Measurements from ENCODE around the gene GPS1. TPM values are rescaled to one million over a fixed set of nuclear protein-coding genes. Genes with fewer than 3 reads are reported as not detected.

GPS1 gene
- total RNA-seq, 1 donor from 2014 or later: 102 TPM

DNA sequence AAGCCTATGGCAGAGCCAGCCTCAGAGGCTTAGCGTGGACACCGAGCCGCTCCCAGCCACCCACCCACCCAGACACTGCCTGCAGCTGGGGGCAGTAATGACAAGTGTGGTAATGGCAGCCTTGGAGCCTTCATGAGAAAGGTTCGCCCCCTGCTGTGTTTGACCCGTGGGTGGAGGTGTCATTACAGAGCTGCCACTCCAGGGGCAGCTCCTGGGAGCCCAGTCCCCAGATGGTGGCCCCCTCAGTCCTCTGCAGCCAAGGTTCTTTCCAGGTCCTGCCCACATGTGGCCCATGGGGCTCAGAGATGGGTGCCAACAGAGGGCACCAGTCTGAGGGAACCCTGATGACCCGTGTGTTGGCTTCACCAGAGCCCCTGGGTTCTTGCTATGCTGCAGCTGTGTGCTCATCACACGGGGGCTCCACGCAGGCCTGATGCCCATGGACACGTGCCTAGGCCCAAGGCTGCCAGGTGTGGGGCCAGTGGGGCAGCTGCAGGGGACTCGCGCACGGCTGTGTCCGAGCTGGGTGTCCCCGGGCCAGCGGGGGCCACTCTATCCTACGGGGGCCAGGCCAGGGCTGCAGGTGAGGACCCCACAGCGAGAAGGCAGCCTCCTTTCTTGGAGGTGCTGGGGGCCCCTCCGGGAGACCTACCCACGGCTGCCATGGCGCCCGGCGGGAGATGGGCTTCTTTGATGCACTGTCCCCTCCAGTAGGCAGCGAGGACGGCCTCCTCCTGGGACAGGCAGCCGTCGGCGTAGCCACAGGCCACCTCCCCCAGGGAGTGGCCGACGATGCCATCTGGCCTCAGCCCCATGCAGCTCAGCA, 38.2 kb downstream of the GPS1 start:
- no peaks in the 10 kb centered on the region for H3K4me1 ChIP-seq (ENCODE audit: insufficient read depth, low read length)
- H4K20me1 ChIP-seq (ENCODE audit: insufficient read depth, low read length): peaks cover 78% of the 10 kb centered on the region
- no peak for FAIRE-seq
- H3K4me3 ChIP-seq (ENCODE audit: insufficient read depth, low read depth, low read length): no peak overlapping the region
- Mint-ChIP-seq H3K36me3 (ENCODE audit: low read depth, unreplicated experiment) (no peaks in the 10 kb centered on the region), H3K9me3 (ENCODE audit: unreplicated experiment) (no peaks in the 10 kb centered on the region), H3K4me1 (ENCODE audit: low read depth, unreplicated experiment) (no peaks in the 10 kb centered on the region), H3K4me3 (ENCODE audit: unreplicated experiment) (no peak overlapping the region), H3K27me3 (ENCODE audit: low read depth, unreplicated experiment) (no peaks in the 10 kb centered on the region), H3K27ac (ENCODE audit: unreplicated experiment) (no peak overlapping the region)
- peaks cover 31% of the 10 kb centered on the region for H3K79me2 ChIP-seq (ENCODE audit: insufficient read depth, low read length)
- no peak overlapping the region for H2AFZ ChIP-seq (ENCODE audit: low read depth, low read length)
- H3K27me3 ChIP-seq (ENCODE audit: insufficient read depth, low read length): no peaks in the 10 kb centered on the region
- H3K4me2 ChIP-seq (ENCODE audit: low read length): no peak overlapping the region
- H3K9me3 ChIP-seq (ENCODE audit: insufficient read depth, low read depth, low read length): no peaks in the 10 kb centered on the region
- no peak overlapping the region for H3K27ac ChIP-seq (ENCODE audit: low read depth, low read length)
- DNase-seq (ENCODE audit: low read depth): no peak
- H3K36me3 ChIP-seq (ENCODE audit: insufficient read depth, low read length): peaks cover 16% of the 10 kb centered on the region
- TF ChIP-seq CTCF (IDR thresholded peaks at IDR 0.05; ENCODE audit: insufficient read depth, low read depth, low read length) (no peak), EZH2 (IDR thresholded peaks at IDR 0.05; ENCODE audit: insufficient read depth, low read length) (no peak)
- H3K9ac ChIP-seq (ENCODE audit: low read length): no peak overlapping the region

DNA sequence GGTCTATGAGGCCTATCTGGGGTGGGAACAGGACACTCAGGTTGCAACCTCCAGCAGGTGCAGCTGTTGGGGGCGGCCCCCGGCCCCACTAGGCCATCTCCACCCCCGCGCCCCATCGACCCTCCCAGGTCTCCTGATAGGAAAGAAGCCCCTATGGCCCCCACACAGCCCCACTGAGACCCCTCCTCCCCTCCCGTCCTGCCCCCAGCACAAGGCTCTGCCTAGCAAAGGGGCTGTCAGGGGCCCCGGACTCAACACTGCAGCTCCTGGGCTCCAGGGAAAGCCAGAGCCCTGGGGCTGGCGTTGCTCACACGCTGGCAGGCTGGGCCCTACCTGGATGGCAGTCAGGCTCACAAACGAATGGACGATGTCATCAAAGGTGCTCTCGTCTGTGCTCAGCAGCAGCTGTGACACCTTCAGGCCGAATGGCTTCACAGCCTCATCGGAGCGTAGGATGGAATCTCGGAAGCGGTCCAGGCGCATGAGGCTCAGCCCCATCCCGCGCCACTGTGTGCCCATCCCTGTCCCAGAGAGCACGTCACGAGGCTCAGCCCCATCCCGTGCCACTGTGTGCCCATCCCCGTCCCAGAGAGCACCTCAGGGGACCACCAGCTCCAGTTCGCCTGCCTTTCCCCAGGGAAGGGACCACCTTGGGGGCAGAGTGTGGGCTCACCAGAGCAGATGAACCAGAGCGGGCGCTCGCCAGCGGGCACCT, 39.0 kb downstream of the GPS1 start:
- Histone ChIP-seq H3K27ac (ENCODE audit: low read depth, low read length) (no peak overlapping the region), H3K4me1 (ENCODE audit: insufficient read depth, low read length) (peaks cover 3% of the 10 kb centered on the region), H3K9ac (ENCODE audit: low read length) (no peak overlapping the region), H4K20me1 (ENCODE audit: insufficient read depth, low read length) (peaks cover 82% of the 10 kb centered on the region), H3K36me3 (ENCODE audit: insufficient read depth, low read length) (peaks cover 16% of the 10 kb centered on the region), H2AFZ (ENCODE audit: low read depth, low read length) (no peak overlapping the region), H3K79me2 (ENCODE audit: insufficient read depth, low read length) (peaks cover 39% of the 10 kb centered on the region), H3K4me3 (ENCODE audit: insufficient read depth, low read depth, low read length) (no peak overlapping the region), H3K9me3 (ENCODE audit: insufficient read depth, low read depth, low read length) (no peaks in the 10 kb centered on the region), H3K27me3 (ENCODE audit: insufficient read depth, low read length) (no peaks in the 10 kb centered on the region), H3K4me2 (ENCODE audit: low read length) (no peak overlapping the region)
- Mint-ChIP-seq H3K4me3 (ENCODE audit: unreplicated experiment) (no peak overlapping the region), H3K27ac (ENCODE audit: unreplicated experiment) (no peak overlapping the region), H3K36me3 (ENCODE audit: low read depth, unreplicated experiment) (no peaks in the 10 kb centered on the region), H3K4me1 (ENCODE audit: low read depth, unreplicated experiment) (no peaks in the 10 kb centered on the region), H3K27me3 (ENCODE audit: low read depth, unreplicated experiment) (no peaks in the 10 kb centered on the region), H3K9me3 (ENCODE audit: unreplicated experiment) (no peaks in the 10 kb centered on the region)
- TF ChIP-seq CTCF (IDR thresholded peaks at IDR 0.05; ENCODE audit: insufficient read depth, low read depth, low read length) (no peak), EZH2 (IDR thresholded peaks at IDR 0.05; ENCODE audit: insufficient read depth, low read length) (no peak)
- FAIRE-seq (no peak), DNase-seq (ENCODE audit: low read depth) (no peak)
